Measurements from ENCODE around the gene BAMBI. TPM values are rescaled to one million over a fixed set of nuclear protein-coding genes. Genes with fewer than 3 reads are reported as not detected.

BAMBI gene
- polyA plus RNA-seq, 1 experiment, result 6.0 TPM

DNA sequence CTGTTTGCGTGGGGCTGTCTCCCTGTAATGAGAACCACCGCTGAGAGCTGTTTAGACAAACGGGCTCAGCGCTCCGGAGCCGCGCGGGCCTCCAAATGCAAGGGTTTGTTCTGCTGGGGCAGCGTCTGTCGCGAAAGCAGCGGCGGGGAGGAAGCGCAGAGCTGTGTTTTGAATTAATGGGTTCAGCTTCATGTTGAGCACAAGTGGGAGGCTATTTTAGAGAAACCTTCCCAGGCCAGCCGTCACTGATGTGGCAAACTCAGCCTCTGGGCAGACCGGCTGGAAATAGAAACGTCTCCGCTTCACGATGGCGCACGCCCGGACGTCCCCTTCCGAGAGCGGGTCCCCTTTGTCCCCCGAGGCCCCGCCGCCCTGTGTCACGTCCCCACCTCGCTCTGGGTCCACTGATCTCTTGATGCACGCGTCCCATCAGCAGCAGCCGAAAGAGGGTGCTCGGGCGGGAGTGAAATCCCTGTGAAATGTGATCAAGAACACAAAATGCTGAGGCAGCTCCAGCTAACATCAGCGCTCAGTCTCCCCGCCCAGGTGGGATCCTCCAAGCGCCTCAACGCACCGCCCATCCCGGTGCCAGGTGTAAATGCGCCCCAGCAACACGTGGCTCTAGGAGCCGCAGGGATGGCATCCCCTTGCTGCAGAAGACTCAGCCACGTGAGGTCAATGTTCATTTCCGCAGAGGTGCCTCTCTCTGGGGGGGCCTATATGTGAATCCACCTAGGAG is 44.9 kb downstream of the BAMBI start:
- Histone ChIP-seq H3K4me3 (ENCODE audit: low read depth, low read length) (peak overlapping the region; percentile 40), H3K36me3 (ENCODE audit: control insufficient read depth, insufficient read depth, low read length) (no peaks in the 10 kb centered on the region), H3K27me3 (ENCODE audit: control insufficient read depth, insufficient read depth, low read length) (no peaks in the 10 kb centered on the region)
- no peak for DNase-seq (ENCODE audit: low read depth)
- ChIA-PET CTCF (interaction anchor here (0.9 to 1.0 kb wide), 2 partner anchors 12 to 15 kb away, joined by 3 read pairs; no protein-coding TSS in a partner anchor), POLR2A (no interaction called here)
- TF ChIP-seq, protein P1, sequence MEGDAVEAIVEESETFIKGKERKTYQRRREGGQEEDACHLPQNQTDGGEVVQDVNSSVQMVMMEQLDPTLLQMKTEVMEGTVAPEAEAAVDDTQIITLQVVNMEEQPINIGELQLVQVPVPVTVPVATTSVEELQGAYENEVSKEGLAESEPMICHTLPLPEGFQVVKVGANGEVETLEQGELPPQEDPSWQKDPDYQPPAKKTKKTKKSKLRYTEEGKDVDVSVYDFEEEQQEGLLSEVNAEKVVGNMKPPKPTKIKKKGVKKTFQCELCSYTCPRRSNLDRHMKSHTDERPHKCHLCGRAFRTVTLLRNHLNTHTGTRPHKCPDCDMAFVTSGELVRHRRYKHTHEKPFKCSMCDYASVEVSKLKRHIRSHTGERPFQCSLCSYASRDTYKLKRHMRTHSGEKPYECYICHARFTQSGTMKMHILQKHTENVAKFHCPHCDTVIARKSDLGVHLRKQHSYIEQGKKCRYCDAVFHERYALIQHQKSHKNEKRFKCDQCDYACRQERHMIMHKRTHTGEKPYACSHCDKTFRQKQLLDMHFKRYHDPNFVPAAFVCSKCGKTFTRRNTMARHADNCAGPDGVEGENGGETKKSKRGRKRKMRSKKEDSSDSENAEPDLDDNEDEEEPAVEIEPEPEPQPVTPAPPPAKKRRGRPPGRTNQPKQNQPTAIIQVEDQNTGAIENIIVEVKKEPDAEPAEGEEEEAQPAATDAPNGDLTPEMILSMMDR (IDR thresholded peaks at IDR 0.05; ENCODE audit: insufficient read depth, low read depth, low read length), result 0 out of 2 replicates have a peak, but pooled peaks have one; percentile 12

- ChIA-PET POLR2A (no interaction called here), CTCF (interaction anchor here (1.6 kb wide), 1 partner anchor 263 kb away, joined by 5 read pairs; no protein-coding TSS in a partner anchor)
- Histone ChIP-seq H3K36me3 (ENCODE audit: control insufficient read depth, insufficient read depth, low read length) (no peaks in the 10 kb centered on the region), H3K27me3 (ENCODE audit: control insufficient read depth, insufficient read depth, low read length) (no peaks in the 10 kb centered on the region), H3K4me3 (ENCODE audit: low read depth, low read length) (no peak overlapping the region)
- no peak for DNase-seq (ENCODE audit: low read depth)
- TF ChIP-seq, protein P1 (IDR thresholded peaks at IDR 0.05; ENCODE audit: insufficient read depth, low read depth, low read length), result no peak
Observed at GRCh38 chr10:28728366-28728765, 51.0 kb downstream of the BAMBI start.

DNA sequence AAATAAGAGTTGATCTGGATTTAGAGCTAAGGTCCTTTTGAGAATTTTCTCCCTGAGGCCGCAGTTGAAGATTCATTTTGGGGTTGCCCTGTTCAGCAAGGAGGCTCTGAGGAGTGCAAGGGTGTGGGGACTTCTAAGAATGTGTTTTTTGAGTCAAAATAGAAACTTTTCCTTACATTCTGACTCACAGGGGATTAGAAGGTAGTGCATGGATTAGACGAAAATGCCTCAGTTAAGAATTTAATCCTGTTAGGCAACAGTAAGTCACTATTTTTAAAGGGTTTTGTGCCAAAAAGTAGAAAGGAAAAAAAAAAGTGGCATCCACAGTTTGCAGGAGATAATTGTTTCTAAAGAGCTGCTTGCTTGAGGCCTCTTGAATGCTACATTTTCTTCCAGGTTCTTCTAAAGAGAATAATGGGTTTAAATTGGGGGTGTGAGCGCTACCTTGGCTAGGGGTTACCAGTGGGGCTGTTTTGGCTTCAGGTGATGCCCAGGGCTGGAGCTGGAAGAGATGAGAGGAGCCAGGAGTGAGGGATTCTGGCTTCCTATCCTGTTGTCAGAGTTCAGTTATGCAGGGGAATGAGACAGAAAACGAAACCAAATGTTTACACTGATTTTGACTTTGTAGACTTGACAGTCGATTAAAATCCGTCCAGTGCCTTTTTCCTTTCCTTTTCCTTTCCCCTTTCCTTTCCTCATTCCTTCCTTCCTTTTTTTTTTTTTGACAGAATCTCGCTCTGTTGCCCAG is 52.9 kb downstream of the BAMBI start:
- TF ChIP-seq, protein P1 (IDR thresholded peaks at IDR 0.05; ENCODE audit: insufficient read depth, low read depth, low read length), result no peak
- ChIA-PET CTCF (no interaction called here), POLR2A (no interaction called here)
- no peak for DNase-seq (ENCODE audit: low read depth)
- H3K27me3 ChIP-seq (ENCODE audit: control insufficient read depth, insufficient read depth, low read length), result no peaks in the 10 kb centered on the region
- no peaks in the 10 kb centered on the region for H3K36me3 ChIP-seq (ENCODE audit: control insufficient read depth, insufficient read depth, low read length)
- H3K4me3 ChIP-seq (ENCODE audit: low read depth, low read length), result no peak overlapping the region

GRCh38 chr10:28732091-28732490 is 54.8 kb downstream of the BAMBI start:
- TF ChIP-seq, protein P1 (IDR thresholded peaks at IDR 0.05; ENCODE audit: insufficient read depth, low read depth, low read length), result no peak
- no peaks in the 10 kb centered on the region for H3K36me3 ChIP-seq (ENCODE audit: control insufficient read depth, insufficient read depth, low read length)
- CTCF ChIA-PET, result no interaction called here
- DNase-seq (ENCODE audit: low read depth), result no peak
- no peak overlapping the region for H3K4me3 ChIP-seq (ENCODE audit: low read depth, low read length)
- POLR2A ChIA-PET, result no interaction called here
- no peaks in the 10 kb centered on the region for H3K27me3 ChIP-seq (ENCODE audit: control insufficient read depth, insufficient read depth, low read length)

Small RNAs within 50 kb of the gene (small RNA-seq; reads per million reads assigned to genes)
- gene RNU4ATAC6P (ENCODE audit: insufficient read length, low read depth, low replicate concordance) (not detected), gene RNU6-1067P (ENCODE audit: insufficient read length, low read depth, low replicate concordance) (not detected)

Other genes starting within 250 kb of the BAMBI start
- gene WAC, start 144.4 kb upstream of the BAMBI start, polyA plus RNA-seq (2011; rRNA removed), result 47.7 and 78.7 TPM in 2 replicates

Data from BJ (cell line).